GM12892 (cell line): ENCODE results near the gene FRRS1L.

ENCODE experiments used
- POLR2A ChIP-seq: IDR thresholded peaks from 2 replicates; pipeline ENCODE4 v1.6.1; 2011; ENCODE audit warnings: low read depth, low read length, control low read depth
- POLR2AphosphoS5 ChIP-seq: IDR thresholded peaks from 2 replicates; pipeline ENCODE4 v1.6.1; 2011; ENCODE audit warnings: low read depth, low read length, control low read depth
- TAF1 ChIP-seq: IDR thresholded peaks from 2 replicates; pipeline ENCODE4 v1.6.1; 2011; ENCODE audit warnings: low read depth, mild to moderate bottlenecking, control low read depth, low read length, borderline replicate concordance

DNA sequence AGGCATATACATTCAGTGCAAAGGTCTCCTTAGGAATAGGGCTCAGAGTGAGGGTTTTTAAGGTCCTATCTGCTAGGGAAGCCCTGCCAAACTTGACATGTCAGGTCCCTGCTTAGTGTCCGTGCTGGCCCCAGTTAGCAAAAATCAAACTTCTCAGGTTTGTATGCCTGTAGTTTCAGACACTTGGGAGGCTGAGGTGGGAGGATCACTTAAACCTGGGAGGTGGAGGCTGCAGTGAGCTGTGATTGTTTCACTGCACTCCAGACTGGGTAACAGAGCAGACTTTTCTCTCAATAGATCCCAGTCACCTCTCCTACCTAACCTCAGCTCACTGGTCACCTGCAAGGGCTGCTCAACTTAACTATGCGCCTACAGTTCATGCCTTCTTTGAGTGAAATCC, 28.6 kb downstream of the FRRS1L start:
- TF ChIP-seq POLR2A (no peak), POLR2AphosphoS5 (no peak), TAF1 (no peak)
